Hematopoietic multipotent progenitor cell treated with erythropoietin and hydrocortisone succinate and interleukin-3 and kit ligand, for 15 days (in vitro differentiated cells): Measurements from ENCODE around the gene ZNF782.
"Not testable (repeated sequence)": the region's sequence is repeated elsewhere in the genome, so short reads cannot be mapped to it uniquely, and the experiment has no call there.

Experiments
- DNase-seq: peaks from one replicate; pipeline ENCODE4 v3.0.0-alpha.2; 2015; ENCODE audit warnings: low spot score

Gene ZNF782

GRCh38 chr9:96852676-96853075 is 1.6 kb downstream of the ZNF782 start:
- no peak for DNase-seq

DNA sequence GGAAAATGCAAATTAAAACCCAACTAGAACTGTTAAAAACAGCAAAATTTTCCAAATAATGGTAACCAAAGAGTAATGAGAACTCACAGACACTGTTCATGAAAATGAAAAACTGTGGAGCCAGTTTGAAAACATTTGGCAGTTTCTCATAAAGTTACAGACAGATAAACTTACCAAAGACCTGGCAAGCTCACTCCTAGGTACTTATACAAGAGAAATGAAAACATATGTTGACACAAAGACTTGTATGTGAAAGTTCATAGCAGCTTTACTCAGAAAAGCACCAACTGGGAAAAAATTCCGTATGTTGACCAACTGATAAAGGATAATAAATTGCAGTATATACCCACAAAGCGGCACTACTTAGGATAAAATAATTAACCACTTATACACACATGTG is 10.3 kb downstream of the ZNF782 start:
- no peak for DNase-seq

GRCh38 chr9:96818533-96818932 is 35.8 kb downstream of the ZNF782 start:
- DNase-seq, result no peak

DNA sequence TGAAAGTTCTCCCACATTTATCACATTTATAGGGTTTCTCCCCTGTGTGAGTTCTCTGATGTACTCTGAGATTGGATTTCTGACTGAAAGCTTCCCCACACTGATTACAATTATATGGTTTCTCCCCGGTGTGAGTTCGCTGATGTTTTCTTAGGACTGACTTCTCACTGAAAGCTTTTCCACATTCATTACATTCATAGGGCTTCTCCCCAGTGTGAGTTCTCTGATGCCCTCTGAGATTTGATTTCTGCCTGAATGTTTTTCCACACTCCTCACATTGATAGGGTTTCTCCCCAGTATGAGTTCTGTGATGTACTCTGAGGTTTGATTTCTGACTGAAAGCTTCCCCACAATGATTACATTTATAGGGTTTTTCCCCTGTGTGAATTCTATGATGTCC is 36.3 kb downstream of the ZNF782 start:
- no peak for DNase-seq

GRCh38 chr9:96813607-96814006 is 40.7 kb downstream of the ZNF782 start:
- DNase-seq, result no peak

DNA sequence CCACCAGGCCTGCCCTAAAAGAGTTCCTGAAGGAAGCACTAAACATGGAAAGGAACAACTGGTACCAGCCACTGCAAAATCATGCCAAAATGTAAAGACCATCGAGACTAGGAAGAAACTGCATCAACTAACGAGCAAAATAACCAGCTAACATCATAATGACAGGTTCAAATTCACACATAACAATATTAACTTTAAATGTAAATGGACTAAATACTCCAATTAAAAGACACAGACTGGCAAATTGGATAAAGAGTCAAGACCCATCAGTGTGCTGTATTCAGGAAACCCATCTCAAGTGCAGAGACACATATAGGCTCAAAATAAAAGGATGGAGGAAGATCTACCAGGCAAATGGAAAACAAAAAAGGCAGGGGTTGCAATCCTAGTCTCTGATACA is 55.4 kb downstream of the ZNF782 start:
- not testable (repeated sequence) for DNase-seq

DNA sequence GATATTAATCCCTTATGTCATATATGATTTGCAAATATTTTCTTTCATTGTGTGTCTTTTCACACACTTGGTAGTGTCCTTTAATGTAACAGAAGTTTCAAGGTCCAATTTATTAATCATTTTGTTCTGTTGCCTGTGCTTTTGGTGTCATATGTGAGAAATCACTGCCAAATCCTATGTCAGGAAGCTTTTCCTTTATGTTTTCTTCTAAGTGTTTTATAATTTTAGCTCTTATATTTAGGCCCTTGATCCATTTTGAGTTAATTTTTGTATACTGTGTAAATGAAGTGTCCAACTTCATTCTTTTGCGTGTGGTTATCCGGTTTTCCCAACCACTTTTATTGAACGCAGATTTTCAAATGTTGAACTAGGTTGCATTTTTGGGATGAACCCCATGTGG is 70.3 kb downstream of the ZNF782 start:
- DNase-seq, result no peak

- DNase-seq, result no peak
These were observed 72.1 kb downstream of the ZNF782 start for GRCh38 chr9:96782235-96782634.

DNA sequence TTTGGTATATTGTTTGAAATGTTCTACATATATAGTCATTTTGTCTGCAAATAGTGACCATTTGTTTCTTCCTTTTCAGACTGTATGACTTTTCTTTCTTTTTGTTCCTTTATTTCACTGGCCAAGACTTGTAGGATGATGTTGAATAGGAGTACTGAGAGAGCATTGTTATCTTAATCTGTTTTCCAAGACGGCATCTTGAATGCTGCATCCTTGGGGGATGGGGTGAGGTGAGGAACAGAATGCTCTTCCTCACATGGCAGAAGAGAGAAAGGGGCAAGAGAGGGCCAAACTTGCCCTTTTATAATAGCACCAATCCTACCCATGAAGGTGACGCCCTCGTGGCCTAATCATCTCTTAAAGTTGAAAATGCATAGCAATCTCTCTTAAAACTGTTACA is 72.8 kb downstream of the ZNF782 start:
- no peak for DNase-seq

- no peak for DNase-seq
These were observed 75.2 kb downstream of the ZNF782 start for GRCh38 chr9:96779089-96779488.

DNA sequence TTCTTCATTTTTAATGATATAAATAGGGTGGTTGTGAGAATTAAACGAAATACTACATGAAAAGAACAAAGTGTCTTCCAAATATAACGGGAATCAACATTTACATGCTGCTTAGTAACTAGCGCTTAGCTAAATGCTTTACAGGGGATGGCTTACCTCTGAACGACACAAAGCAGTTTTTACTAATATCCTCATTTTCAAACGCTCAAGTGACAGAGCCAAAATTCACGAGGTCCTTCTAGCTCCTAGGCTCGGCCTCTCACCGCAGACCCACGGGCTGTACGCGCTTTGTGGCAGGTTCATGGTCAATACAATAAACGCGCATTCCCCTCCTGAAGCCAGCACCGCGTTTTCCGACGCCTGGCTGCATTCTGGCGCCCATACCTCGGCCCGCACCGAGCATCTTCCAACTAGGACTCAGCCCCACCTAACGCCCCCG is 76.9 kb downstream of the ZNF782 start:
- no peak for DNase-seq

- DNase-seq, result no peak
These were observed 83.2 kb downstream of the ZNF782 start for GRCh38 chr9:96771124-96771523.

GRCh38 chr9:96769989-96770388 is 84.3 kb downstream of the ZNF782 start:
- no peak for DNase-seq
